ENCODE data around the gene ALX1. TPM values are rescaled to one million over a fixed set of nuclear protein-coding genes. Genes with fewer than 3 reads are reported as not detected.

The ALX1 gene
- total RNA-seq, 1 experiment from 2014 or later: not detected

DNA sequence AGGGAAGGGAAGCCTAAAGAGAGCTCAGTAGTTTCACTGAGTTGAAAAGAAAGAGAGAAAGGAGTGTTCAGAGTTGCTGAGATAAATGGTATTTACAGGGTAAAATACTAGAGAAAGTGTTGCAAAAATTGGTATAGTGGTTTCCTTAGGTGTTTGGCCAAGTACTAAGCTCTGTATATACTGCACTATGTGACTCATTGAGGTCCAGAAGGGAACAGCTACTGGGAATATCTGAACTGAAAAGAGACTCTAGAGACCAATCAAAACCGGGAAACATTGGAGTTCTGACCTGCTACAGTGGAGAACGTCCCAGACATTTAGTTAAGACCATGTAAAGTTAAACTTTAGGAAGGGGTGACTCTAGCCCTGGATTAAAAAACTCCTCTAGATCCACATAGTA, 42.7 kb upstream of the ALX1 start:
- DNase-seq (ENCODE audit: low read depth, low spot score) (no peak), ATAC-seq (no peak)
- H3K4me1 ChIP-seq (ENCODE audit: control insufficient read depth in 1 of 2, insufficient read depth in 2 of 2, low read length in 2 of 2): no peaks in the 10 kb centered on the region
- no peaks in the 10 kb centered on the region for H4K20me1 ChIP-seq (ENCODE audit: insufficient read depth)
- H2AFZ ChIP-seq (ENCODE audit: low read depth, low read length, poor library complexity, severe bottlenecking): no peak overlapping the region
- intact Hi-C loops (cut with micrococcal nuclease): no loop called here
- no peak overlapping the region for H3K9ac ChIP-seq (ENCODE audit: low read length)
- ChIA-PET CTCF (no interaction called here), POLR2A (no interaction called here), RAD21 (ENCODE audit: low non-redundant PET in 1 of 2, low total read pairs in 2 of 2, uncharacterized antibody in 2 of 2, unreplicated experiment in 2 of 2) (no interaction called here)
- no peaks in the 10 kb centered on the region for H3K27me3 ChIP-seq (ENCODE audit: insufficient read depth, low read length)
- H3K36me3 ChIP-seq (ENCODE audit: control insufficient read depth in 1 of 2, insufficient read depth in 2 of 2, low read length in 2 of 2): no peaks in the 10 kb centered on the region
- no peaks in the 10 kb centered on the region for H3K79me2 ChIP-seq (ENCODE audit: insufficient read depth, low read length)
- no peak for TF ChIP-seq ZFX (IDR thresholded peaks at IDR 0.05)
- no peak for TF ChIP-seq RAD21 (IDR thresholded peaks at IDR 0.05; ENCODE audit: low read depth)
- no peak overlapping the region for H3K4me2 ChIP-seq (ENCODE audit: low read length)
- no peak overlapping the region for H3K4me3 ChIP-seq (replicated peaks in 1 of 2; ENCODE audit: low read depth in 1 of 2, low read length in 2 of 2)
- no peaks in the 10 kb centered on the region for H3K9me2 ChIP-seq (ENCODE audit: insufficient read depth)
- BruUV-seq (replicated peaks): no TSS peak
- H3K27ac ChIP-seq (ENCODE audit: low read depth, low read length): no peak overlapping the region
- peaks cover 4 to 8% of the 10 kb centered on the region in 2 experiments; a peak in 2 of 4 replicates for H3K9me3 ChIP-seq (ENCODE audit: control insufficient read depth in 1 of 2, insufficient read depth in 1 of 2, low read depth in 1 of 2, low read length in 2 of 2)

DNA sequence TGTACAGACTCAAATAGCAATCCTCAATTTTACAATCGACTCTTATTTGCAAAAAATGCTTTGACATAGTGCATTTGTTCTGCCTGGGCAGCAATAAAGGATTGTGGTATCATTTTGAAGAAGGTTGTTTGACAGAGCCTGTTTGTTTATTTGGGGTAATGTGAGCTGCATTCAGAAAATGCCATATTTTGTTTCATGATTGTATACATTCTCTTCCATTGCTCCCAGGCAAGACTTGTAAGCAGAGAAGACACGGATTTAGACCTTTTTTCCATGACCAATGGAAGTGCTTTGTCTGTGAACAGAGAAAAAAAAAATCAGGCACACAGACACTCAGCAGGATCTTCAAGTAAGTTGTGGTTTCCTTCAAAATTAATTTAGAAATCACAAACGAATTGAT, 35.5 kb upstream of the ALX1 start:
- intact Hi-C loops (cut with micrococcal nuclease): no loop called here
- RAD21 ChIA-PET (ENCODE audit: low non-redundant PET in 1 of 2, low total read pairs in 2 of 2, uncharacterized antibody in 2 of 2, unreplicated experiment in 2 of 2): interaction anchor here in 1 of 2 experiments (0.6 kb wide), 1 partner anchor 932 kb away, joined by 4 read pairs; no protein-coding TSS in a partner anchor
- DNase-seq (ENCODE audit: low read depth, low spot score) (no peak), ATAC-seq (no peak)
- H3K4me3 ChIP-seq (replicated peaks in 1 of 2; ENCODE audit: low read depth in 1 of 2, low read length in 2 of 2): no peak overlapping the region
- no peaks in the 10 kb centered on the region for H4K20me1 ChIP-seq (ENCODE audit: insufficient read depth)
- no TSS peak for BruUV-seq (replicated peaks)
- no peaks in the 10 kb centered on the region for H3K4me1 ChIP-seq (ENCODE audit: control insufficient read depth in 1 of 2, insufficient read depth in 2 of 2, low read length in 2 of 2)
- H3K9me3 ChIP-seq (ENCODE audit: control insufficient read depth in 1 of 2, insufficient read depth in 1 of 2, low read depth in 1 of 2, low read length in 2 of 2): no peaks in the 10 kb centered on the region
- no peaks in the 10 kb centered on the region for H3K27me3 ChIP-seq (ENCODE audit: insufficient read depth, low read length)
- H3K4me2 ChIP-seq (ENCODE audit: low read length): no peak overlapping the region
- no peak overlapping the region for H3K9ac ChIP-seq (ENCODE audit: low read length)
- no peaks in the 10 kb centered on the region for H3K9me2 ChIP-seq (ENCODE audit: insufficient read depth)
- no peaks in the 10 kb centered on the region for H3K79me2 ChIP-seq (ENCODE audit: insufficient read depth, low read length)
- H3K36me3 ChIP-seq (ENCODE audit: control insufficient read depth in 1 of 2, insufficient read depth in 2 of 2, low read length in 2 of 2): no peaks in the 10 kb centered on the region
- H2AFZ ChIP-seq (ENCODE audit: low read depth, low read length, poor library complexity, severe bottlenecking): no peak overlapping the region
- no peak overlapping the region for H3K27ac ChIP-seq (ENCODE audit: low read depth, low read length)
- CTCF ChIA-PET: no interaction called here
- POLR2A ChIA-PET: no interaction called here
- TF ChIP-seq SRF (IDR thresholded peaks at IDR 0.05; ENCODE audit: low read depth): no peak
- TF ChIP-seq RAD21 (IDR thresholded peaks at IDR 0.05; ENCODE audit: low read depth): no peak
- no peak for TF ChIP-seq JUND (IDR thresholded peaks at IDR 0.05)
- no peak for TF ChIP-seq SIN3A (IDR thresholded peaks at IDR 0.05; ENCODE audit: low read depth)
- no peak for TF ChIP-seq EZH2 (IDR thresholded peaks at IDR 0.05)
- no peak for TF ChIP-seq EZH2phosphoT487 (IDR thresholded peaks at IDR 0.05; ENCODE audit: borderline replicate concordance)
- TF ChIP-seq YY1 (IDR thresholded peaks at IDR 0.05; ENCODE audit: extremely low read depth, insufficient replicate concordance, low read depth, low read length): no peak
- no peak for TF ChIP-seq SP1 (IDR thresholded peaks at IDR 0.05; ENCODE audit: low read depth)
- no peak for TF ChIP-seq CBX3 (IDR thresholded peaks at IDR 0.05; ENCODE audit: low read depth)
- TF ChIP-seq FOSL1 (IDR thresholded peaks at IDR 0.05; ENCODE audit: low read depth): no peak
- TF ChIP-seq ELF1 (IDR thresholded peaks at IDR 0.05; ENCODE audit: borderline replicate concordance, low read depth): no peak
- TF ChIP-seq ZNF274 (IDR thresholded peaks at IDR 0.05; ENCODE audit: low read depth, low read length): no peak
- TF ChIP-seq, protein P1, sequence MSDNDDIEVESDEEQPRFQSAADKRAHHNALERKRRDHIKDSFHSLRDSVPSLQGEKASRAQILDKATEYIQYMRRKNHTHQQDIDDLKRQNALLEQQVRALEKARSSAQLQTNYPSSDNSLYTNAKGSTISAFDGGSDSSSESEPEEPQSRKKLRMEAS (IDR thresholded peaks at IDR 0.05): no peak
- TF ChIP-seq CEBPB (IDR thresholded peaks at IDR 0.05; ENCODE audit: low read depth): no peak
- TF ChIP-seq TCF7L2 (IDR thresholded peaks at IDR 0.05; ENCODE audit: borderline replicate concordance, extremely low read depth, insufficient read depth, insufficient read length): no peak
- TF ChIP-seq EGR1 (IDR thresholded peaks at IDR 0.05; ENCODE audit: low read depth): no peak
- TF ChIP-seq POLR2AphosphoS5 (IDR thresholded peaks at IDR 0.05; ENCODE audit: low read depth, low read length): no peak
- TF ChIP-seq, protein P2, sequence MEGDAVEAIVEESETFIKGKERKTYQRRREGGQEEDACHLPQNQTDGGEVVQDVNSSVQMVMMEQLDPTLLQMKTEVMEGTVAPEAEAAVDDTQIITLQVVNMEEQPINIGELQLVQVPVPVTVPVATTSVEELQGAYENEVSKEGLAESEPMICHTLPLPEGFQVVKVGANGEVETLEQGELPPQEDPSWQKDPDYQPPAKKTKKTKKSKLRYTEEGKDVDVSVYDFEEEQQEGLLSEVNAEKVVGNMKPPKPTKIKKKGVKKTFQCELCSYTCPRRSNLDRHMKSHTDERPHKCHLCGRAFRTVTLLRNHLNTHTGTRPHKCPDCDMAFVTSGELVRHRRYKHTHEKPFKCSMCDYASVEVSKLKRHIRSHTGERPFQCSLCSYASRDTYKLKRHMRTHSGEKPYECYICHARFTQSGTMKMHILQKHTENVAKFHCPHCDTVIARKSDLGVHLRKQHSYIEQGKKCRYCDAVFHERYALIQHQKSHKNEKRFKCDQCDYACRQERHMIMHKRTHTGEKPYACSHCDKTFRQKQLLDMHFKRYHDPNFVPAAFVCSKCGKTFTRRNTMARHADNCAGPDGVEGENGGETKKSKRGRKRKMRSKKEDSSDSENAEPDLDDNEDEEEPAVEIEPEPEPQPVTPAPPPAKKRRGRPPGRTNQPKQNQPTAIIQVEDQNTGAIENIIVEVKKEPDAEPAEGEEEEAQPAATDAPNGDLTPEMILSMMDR (IDR thresholded peaks at IDR 0.05 in 2 of 3, conservative IDR thresholded peaks at IDR 0.05 in 1 of 3; ENCODE audit: borderline replicate concordance in 1 of 3, insufficient read depth in 1 of 3, low read depth in 2 of 3, low read length in 2 of 3): no peak
- TF ChIP-seq, protein P3, sequence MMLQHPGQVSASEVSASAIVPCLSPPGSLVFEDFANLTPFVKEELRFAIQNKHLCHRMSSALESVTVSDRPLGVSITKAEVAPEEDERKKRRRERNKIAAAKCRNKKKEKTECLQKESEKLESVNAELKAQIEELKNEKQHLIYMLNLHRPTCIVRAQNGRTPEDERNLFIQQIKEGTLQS (IDR thresholded peaks at IDR 0.05): no peak
